ENCODE data around the gene EBLN1. TPM values are rescaled to one million over a fixed set of nuclear protein-coding genes. Genes with fewer than 3 reads are reported as not detected.

Gene EBLN1
- not detected for total RNA-seq
- not detected for polyA plus RNA-seq
- long read RNA-seq, donor 1: 0 reads
- long read RNA-seq, donor 2: 0 reads
- long read RNA-seq, donor 3: 0 reads

DNA sequence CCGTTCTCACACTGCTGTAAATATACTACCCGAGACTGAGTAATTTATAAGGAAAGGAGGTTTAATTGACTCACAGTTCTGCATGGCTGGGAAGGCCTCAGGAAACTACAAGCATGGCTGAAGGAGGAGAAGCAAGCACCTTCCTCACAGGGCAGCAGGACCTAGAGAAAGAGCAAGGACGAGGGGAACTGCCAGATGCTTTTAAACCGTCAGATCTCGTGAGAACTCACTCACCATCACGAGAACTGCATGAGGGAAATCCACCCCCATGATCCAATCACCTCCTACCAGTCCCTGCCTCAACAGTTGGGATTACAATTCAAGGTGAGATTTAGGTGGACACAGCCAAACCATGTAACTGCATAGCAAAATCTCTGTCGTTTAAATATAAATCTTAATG is at the start of gene EBLN1:
TSS of gene EBLN1 (minus strand) at position 174 of the 400 bp plus-strand sequence. CDS start 8,032 bp downstream, outside the sequence.
- no peaks in the 10 kb centered on the region for H3K4me1 ChIP-seq (ENCODE audit: insufficient read depth)
- no peak within 1 kb of the TSS for H3K27ac ChIP-seq
- H3K27me3 ChIP-seq: no peaks in the 10 kb centered on the region
- TF ChIP-seq, protein P1, sequence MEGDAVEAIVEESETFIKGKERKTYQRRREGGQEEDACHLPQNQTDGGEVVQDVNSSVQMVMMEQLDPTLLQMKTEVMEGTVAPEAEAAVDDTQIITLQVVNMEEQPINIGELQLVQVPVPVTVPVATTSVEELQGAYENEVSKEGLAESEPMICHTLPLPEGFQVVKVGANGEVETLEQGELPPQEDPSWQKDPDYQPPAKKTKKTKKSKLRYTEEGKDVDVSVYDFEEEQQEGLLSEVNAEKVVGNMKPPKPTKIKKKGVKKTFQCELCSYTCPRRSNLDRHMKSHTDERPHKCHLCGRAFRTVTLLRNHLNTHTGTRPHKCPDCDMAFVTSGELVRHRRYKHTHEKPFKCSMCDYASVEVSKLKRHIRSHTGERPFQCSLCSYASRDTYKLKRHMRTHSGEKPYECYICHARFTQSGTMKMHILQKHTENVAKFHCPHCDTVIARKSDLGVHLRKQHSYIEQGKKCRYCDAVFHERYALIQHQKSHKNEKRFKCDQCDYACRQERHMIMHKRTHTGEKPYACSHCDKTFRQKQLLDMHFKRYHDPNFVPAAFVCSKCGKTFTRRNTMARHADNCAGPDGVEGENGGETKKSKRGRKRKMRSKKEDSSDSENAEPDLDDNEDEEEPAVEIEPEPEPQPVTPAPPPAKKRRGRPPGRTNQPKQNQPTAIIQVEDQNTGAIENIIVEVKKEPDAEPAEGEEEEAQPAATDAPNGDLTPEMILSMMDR (IDR thresholded peaks at IDR 0.05): no peak
- no peak for TF ChIP-seq POLR2A (IDR thresholded peaks at IDR 0.05)
- TF ChIP-seq EP300 (IDR thresholded peaks at IDR 0.05): no peak
- DNase-seq: no peak
- 66 to 75% (median 66%) methylated on average over 7 of the region's 7 CpGs for WGBS, 3 donors
- no peak within 1 kb of the TSS for H3K4me3 ChIP-seq
- no peaks in the 10 kb centered on the region for H3K36me3 ChIP-seq
- intact Hi-C loops (cut with DNase I): no loop called here
- H3K9me3 ChIP-seq: no peaks in the 10 kb centered on the region

DNA sequence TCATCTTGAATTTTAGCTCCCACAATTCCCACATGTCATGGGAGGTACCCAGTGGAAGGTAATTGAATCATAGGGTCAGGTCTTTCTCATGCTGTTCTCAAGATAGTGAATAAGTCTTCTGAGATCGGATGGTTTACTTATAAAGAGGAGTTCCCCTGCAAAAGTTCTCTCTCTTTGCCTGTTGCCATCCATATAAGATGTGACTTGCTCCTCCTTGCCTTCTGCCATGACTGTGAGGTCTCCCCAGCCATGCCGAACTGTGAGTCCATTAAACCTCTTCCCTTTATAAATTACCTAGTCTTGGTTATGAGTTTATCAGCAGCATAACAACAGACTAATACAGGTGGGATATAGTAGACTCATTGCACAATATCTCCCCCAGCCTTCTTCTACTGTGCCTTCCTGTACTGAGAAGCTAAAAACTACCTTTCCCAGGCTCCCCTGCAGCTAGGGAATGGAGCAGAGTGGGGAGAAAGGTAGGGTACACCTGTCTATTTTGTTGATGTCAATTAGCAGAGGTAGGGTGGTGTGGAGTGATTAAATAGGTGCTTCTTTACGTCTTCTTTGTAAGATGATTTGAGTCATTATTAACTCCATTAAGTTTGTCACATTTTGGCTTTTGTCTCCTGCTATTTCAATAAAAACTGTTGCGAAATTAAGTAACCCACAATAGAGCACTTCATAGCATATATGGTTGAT is 48.2 kb upstream of the EBLN1 start:
- no peaks in the 10 kb centered on the region for H3K36me3 ChIP-seq
- no peaks in the 10 kb centered on the region for H3K9me3 ChIP-seq
- no peak overlapping the region for H3K27ac ChIP-seq
- no peak for DNase-seq
- no peaks in the 10 kb centered on the region for H3K4me1 ChIP-seq (ENCODE audit: insufficient read depth)
- H3K4me3 ChIP-seq: no peak overlapping the region
- intact Hi-C loops (cut with DNase I): no loop called here
- TF ChIP-seq, protein P1 (IDR thresholded peaks at IDR 0.05): no peak
- TF ChIP-seq POLR2A (IDR thresholded peaks at IDR 0.05): no peak
- no peak for TF ChIP-seq EP300 (IDR thresholded peaks at IDR 0.05)
- 91 to 96% (median 93%) methylated on average over 4 of the region's 4 CpGs for WGBS, 3 donors
- no peaks in the 10 kb centered on the region for H3K27me3 ChIP-seq

DNA sequence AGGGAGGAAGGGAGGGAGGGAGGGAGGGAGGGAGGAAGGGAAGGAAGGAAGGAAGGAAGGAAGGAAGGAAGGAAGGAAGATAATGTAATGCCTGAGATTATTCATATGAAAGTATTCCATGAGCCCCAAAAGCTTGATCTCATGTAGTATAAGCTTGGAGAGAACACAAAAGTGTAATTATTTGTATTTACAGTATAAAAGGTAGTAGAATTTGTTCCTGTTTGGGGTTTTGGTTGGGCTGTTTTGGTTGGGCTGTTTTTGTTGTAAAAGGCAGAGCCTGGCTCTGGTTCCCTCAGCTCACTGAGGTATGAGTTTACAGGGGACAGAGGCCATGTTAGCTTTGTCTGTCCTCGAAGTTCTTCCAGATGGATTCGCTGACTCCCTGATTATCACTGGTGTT is 45.3 kb upstream of the EBLN1 start:
- WGBS, 3 donors: 85 to 90% (median 87%) methylated on average over 2 of the region's 2 CpGs
- intact Hi-C loops (cut with DNase I): no loop called here
- Histone ChIP-seq H3K36me3 (no peaks in the 10 kb centered on the region), H3K27ac (no peak overlapping the region), H3K4me3 (no peak overlapping the region), H3K27me3 (no peaks in the 10 kb centered on the region), H3K4me1 (ENCODE audit: insufficient read depth) (no peaks in the 10 kb centered on the region), H3K9me3 (no peaks in the 10 kb centered on the region)
- DNase-seq: no peak
- no peak for TF ChIP-seq EP300 (IDR thresholded peaks at IDR 0.05)
- TF ChIP-seq, protein P1 (IDR thresholded peaks at IDR 0.05): no peak
- no peak for TF ChIP-seq POLR2A (IDR thresholded peaks at IDR 0.05)

DNA sequence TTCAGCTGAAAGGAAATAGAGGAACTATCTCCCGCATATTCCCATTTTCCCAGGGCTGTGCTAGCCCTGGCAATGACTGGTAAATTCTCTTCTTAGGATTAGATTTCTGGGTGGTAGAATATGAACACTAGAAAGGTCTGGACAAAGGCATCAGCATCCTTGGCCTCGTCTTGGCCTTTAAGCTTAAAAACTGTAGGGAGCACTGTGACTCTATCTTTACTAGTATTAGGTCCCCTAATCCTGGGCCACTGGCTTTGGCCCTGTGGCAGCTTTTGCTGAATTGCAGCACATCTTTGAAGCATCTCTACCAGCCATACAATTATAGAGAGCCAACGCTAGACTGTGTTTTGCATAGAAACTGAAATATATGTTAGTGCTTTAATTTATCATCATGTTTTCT is 41.5 kb upstream of the EBLN1 start:
- intact Hi-C loops (cut with DNase I): loop anchor here in 3 of 4 donors (10.0 kb wide), 2 partner anchors 56 to 176 kb away; partner anchors contain the start of gene COMMD3 (in 2 of the 3)
- Histone ChIP-seq H3K4me1 (ENCODE audit: insufficient read depth) (no peaks in the 10 kb centered on the region), H3K4me3 (no peak overlapping the region), H3K27ac (no peak overlapping the region), H3K36me3 (no peaks in the 10 kb centered on the region), H3K9me3 (no peaks in the 10 kb centered on the region), H3K27me3 (no peaks in the 10 kb centered on the region)
- DNase-seq: no peak
- 74 to 89% (median 83%) methylated on average over 3 of the region's 3 CpGs for WGBS, 3 donors
- TF ChIP-seq POLR2A (IDR thresholded peaks at IDR 0.05) (no peak), EP300 (IDR thresholded peaks at IDR 0.05) (no peak)
- TF ChIP-seq, protein P1 (IDR thresholded peaks at IDR 0.05): no peak

Measured in ovary (tissue), 10 donors.